ENCODE data around the gene FBXO41. TPM values are rescaled to one million over a fixed set of nuclear protein-coding genes. Genes with fewer than 3 reads are reported as not detected.
A peak's percentile ranks its signal among the peaks of the same experiment; 100 is the strongest.

The FBXO41 gene
- 0.19 and 0.34 TPM in 2 replicates for total RNA-seq

DNA sequence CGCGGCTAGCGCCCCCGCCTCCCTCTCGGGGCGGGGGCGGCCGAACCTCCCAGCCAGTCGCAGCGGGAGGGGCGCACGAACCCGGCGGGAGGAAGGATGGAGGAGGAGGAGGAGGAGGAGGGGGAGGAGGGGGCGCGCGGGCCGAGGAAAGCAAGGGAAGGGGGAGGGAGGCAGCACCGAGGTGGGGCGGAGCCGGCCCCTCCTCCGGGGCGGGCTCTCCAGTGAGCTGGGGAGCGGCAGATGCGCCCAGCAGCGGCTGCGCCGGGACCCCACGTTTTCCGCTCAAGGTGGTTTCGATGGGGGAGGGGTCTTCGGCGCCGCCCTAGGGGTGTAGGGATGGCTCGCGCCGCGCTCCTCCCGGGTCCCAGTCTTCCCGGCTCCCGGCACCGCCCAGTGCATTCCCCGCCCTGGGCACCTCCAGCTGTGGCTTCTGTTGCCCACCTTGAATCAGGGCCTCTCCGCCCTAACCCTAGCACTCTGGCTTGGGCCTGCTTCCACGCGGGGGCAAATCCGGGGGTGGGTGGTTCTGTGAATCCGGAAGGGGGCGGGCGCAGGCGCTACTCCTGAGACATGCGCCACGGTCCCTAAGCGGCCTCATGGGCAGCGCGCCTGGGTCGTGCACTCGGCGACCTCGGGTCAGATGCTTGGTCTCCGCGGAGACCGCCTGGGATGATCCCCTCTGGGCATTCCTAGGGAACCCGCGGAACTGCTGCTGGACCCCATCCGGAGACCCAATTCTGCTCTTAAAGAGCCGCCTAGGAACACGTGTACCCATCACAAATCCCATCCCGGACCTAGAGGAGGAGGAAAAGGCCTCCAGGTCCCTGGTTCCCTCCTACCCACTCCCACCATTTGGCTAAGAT lies at the start of gene FBXO41:
FBXO41 (minus strand) TSS at position 183 of the 863 bp plus-strand sequence. CDS start 14,848 bp downstream, outside the sequence.
- no peak for DNase-seq

DNA sequence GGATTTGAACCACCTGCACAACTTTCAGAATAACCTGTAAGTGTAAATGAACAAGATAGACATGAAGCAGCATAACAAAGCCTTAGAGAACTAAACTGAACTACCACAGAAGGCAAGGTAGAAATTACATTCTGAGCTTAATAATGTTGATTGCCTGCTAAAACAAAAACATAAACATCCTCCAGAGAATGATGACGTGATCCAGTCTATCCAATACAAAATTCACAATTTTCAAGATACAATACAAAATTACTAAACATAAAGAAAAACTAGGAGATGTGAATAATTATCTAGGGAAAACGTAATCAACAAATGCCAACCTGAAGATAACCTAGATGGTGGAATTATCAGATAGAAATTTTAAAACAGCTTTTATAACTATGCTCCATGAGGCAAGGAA lies 49.8 kb upstream of the FBXO41 start:
- DNase-seq = no peak

DNA sequence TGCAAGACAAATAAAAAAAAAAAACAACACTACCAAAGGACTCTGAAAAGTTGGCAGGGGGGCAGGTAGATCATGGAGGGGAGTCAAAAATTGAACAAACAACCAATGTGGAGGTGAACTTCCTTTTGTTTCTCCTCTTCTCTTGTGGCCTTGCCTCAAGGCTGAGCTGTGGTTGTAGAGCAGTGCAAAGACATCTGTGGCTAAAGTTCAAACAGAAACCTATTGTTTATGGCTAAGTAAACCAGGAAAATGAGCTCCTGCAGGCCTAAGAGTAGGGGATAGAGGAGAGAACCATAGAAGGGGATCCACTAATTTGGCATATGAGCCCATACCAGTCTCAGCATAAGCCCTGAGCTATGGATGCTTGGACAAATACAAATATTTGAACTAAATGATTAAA lies 49.3 kb upstream of the FBXO41 start:
- no peak for DNase-seq

GRCh38 chr2:73324126-73324725 lies 39.9 kb upstream of the FBXO41 start:
- DNase-seq = no peak

- no peak for DNase-seq
These were observed 39.3 kb upstream of the FBXO41 start for GRCh38 chr2:73323551-73323950.

DNA sequence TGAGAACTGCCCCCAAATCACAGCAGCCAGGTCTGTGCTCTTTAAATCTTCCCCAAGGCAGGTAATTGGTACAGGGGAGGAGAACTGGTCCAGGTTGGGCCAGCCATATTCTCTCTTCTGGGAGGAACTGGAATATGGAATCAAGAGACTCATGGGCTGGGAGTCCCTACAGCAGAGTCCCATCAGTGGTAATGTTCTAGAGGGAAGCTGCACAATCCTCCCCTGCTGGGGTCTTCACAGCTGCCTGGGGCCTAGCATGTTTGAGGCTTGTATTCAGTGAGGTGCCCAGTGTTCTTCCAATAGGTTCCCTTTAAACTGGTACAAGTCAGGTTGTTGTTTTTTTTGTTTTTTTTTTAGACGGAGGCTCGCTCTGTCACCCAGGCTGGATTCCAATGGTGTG lies 30.2 kb upstream of the FBXO41 start:
- no peak for DNase-seq

- DNase-seq = no peak
These were observed 23.4 kb upstream of the FBXO41 start for GRCh38 chr2:73307720-73308119.

DNA sequence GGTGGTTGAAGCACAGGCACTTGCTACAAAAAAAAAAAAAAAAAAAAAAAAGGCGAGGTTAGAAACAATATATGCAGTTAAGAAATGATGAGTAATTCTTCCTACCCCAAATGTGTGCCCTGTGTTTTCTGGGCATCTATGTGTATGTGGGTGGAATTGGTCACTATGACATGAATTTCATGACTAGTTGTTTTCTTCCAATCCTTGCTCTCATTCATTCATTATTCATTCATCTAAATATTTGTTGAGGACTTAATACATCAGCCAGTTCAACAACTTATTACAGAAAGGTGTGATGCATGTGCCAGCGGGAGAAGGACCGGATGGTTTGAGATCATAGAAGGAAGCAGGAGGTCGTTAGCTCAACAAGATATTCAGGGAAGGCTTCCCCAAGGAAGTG lies 17.4 kb upstream of the FBXO41 start:
- DNase-seq = no peak

DNA sequence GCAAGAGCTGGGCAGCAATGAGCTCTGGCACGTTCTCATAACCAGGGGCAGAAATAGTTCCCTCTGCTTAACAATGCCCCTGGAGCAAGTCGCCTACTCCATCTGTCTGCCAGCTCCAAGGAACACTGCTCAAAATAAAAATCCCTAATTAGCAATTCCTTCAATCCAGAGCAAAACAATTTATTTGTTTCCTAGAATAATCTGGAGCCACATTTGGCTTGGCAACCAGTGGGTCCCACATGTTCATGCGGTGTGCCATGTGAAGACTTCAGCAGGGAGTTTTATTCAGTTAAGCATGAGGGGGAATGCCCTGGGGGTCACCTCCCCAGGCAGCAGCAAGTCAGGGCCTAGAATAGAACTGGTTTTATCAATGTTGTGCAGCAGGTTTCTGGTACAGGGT lies 16.6 kb upstream of the FBXO41 start:
- no peak for DNase-seq

GRCh38 chr2:73297586-73297985 lies 13.3 kb upstream of the FBXO41 start:
- DNase-seq = no peak

DNA sequence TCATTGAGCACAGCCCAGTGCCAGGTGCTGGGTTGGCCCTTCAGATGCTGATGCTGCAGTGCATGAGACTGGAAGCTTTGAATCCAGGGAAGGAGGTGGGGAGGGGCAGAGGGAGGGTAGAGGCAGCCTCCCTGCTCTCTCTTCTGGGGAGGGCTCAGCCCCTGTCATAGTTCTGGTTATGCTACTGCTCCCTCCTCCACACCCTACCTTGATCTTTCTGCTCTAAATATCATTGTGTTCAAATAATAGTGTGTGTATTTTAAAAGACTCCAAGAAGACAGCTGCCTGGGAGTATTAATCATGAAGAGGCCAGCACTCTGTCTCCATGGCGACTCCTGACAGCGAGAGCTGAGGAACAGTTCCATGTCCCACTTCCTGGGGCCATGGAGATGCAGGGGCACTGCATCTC lies 12.9 kb upstream of the FBXO41 start:
- DNase-seq = no peak

- no peak for DNase-seq
These were observed 11.6 kb upstream of the FBXO41 start for GRCh38 chr2:73295751-73296400.

- DNase-seq = no peak
These were observed 10.0 kb upstream of the FBXO41 start for GRCh38 chr2:73294239-73294638.

GRCh38 chr2:73293534-73294171 lies 9.4 kb upstream of the FBXO41 start, which contains the start of gene EGR4:
Gene EGR4 (minus strand): TSS chr2:73293548. CDS start chr2:73293317, 231 bp downstream.
- peak; percentile 61 for DNase-seq

GRCh38 chr2:73292906-73293533 lies 8.7 kb upstream of the FBXO41 start:
- no peak for DNase-seq

DNA sequence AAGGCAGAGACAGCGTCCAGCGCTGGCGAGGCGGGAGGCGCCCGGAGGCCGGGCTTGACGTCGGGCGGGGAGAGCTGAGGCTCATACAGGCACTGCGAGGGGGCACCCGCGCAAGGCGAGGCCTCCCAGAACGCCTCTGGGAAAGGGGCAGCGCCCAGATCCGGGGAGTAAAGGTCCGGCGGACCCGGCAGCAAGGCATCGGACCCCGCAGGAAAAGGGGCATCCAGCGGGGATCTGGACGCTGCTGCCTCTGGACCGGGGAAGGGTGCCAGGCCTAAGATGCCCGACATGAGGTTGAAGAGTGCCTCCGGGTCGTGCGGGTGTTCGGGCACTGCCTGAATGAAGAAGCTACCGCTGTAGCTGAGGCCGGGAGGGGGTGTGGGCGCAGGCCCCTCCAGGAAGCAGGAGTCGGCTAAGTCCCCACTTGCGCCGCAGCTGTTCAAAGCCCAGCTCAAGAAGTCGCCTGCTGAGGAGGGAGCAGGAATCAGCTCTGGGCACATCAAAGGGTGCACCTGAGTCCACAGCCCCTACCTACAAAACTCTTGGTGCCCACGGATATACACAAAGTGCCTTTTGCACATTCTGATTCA lies 8.1 kb upstream of the FBXO41 start:
- DNase-seq = no peak

DNA sequence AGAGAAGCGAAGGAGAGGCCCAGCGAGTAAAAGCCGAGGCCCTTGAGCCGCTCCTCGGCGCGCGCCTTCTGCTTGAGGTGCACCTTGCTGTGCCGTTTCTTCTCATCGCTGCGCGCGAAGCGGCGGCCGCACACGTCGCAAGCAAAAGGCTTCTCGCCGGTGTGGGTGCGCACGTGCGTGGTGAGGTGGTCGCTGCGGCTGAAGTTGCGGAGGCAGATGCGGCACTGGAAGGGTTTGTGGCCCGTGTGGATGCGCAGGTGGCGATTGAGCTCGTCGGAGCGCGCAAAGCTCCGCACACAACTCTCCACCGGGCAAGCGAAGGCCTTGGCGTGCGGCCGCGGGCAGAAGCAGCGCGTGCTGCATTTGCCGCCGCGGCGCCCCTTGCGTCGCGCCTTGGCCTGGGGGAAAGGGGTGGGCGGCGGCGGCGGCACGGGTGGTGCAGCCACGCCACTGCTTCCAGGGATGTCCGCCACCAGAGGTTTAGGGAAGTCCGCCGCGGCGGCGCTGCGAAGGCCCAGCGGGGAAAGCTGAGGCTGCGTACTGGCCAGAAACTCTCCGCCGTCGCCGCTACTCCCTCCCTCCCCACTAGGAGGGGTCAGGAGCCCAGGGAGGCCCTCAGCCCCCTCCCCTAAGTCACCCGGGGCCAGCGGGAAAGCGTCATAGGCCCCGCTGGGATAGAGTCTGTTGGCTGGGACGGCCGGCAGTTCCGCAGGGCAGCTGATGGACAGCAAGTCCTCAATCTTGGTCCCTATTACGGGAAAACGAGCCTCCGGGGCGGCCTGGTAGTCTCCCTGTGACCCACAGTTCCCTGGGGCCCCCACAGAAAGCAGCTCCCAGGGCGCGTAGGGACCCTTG lies 7.4 kb upstream of the FBXO41 start:
- peak; percentile 16 for DNase-seq

GRCh38 chr2:73291093-73291460 lies 6.8 kb upstream of the FBXO41 start:
- DNase-seq = peak; percentile 66

- DNase-seq = peak; percentile 61
These were observed 6.0 kb upstream of the FBXO41 start for GRCh38 chr2:73290049-73290839.

DNA sequence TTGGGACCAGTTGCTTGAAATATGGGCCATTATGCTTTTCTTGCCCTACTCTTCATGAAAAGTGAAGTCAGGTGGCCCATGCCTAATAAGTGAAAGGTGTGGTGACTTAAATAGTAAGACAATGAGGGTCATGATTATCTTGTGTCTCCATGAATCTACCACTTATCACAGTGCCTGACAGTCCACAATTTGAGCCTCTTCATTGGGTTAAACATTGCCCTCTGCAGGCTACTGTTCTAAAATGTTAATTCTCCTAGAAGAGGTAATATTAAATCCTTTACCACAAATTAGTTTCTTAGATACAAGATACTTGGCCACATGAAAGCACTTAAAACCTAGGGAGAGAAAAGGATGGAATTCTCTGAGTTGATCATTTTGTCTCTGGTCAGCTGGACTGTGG lies 5.0 kb upstream of the FBXO41 start:
- no peak for DNase-seq
